Endothelial cell (in vitro differentiated cells): ENCODE measurements around the gene OXGR1. TPM values are rescaled to one million over a fixed set of nuclear protein-coding genes. Genes with fewer than 3 reads are reported as not detected.
A peak's percentile ranks its signal among the peaks of the same experiment; 100 is the strongest.

ENCODE experiments used
- DNase-seq: peaks from one replicate; pipeline ENCODE4 v3.0.0; 2021; ENCODE audit warnings: low spot score
- H3K27ac Mint-ChIP-seq: one replicate; pipeline ENCODE4 v1.8.0; 2021; ENCODE audit warnings: mixed read lengths, inconsistent platforms; ENCODE audit not compliant: unreplicated experiment
- H3K27me3 Mint-ChIP-seq: one replicate; pipeline ENCODE4 v1.8.0; 2021; ENCODE audit warnings: mild to moderate bottlenecking, moderate library complexity, mixed read lengths, inconsistent platforms; ENCODE audit not compliant: unreplicated experiment
- H3K36me3 Mint-ChIP-seq: one replicate; pipeline ENCODE4 v1.8.0; 2021; ENCODE audit warnings: mild to moderate bottlenecking, low read depth, mixed read lengths, inconsistent platforms; ENCODE audit not compliant: unreplicated experiment
- H3K4me1 Mint-ChIP-seq: one replicate; pipeline ENCODE4 v1.8.0; 2021; ENCODE audit warnings: mild to moderate bottlenecking, mixed read lengths, inconsistent platforms; ENCODE audit not compliant: unreplicated experiment
- H3K4me3 Mint-ChIP-seq: one replicate; pipeline ENCODE4 v1.8.0; 2021; ENCODE audit warnings: mild to moderate bottlenecking, mixed read lengths, inconsistent platforms; ENCODE audit not compliant: unreplicated experiment
- H3K9me3 Mint-ChIP-seq: one replicate; pipeline ENCODE4 v1.8.0; 2021; ENCODE audit warnings: mixed read lengths, inconsistent platforms; ENCODE audit not compliant: unreplicated experiment
- CTCF ChIP-seq: fragments of 200-600 bp; sonication (generic); IDR thresholded peaks from one replicate; pipeline ENCODE4 v1.5.0; 2021; ENCODE audit warnings: antibody characterized with exemption; ENCODE audit not compliant: unreplicated experiment
- total RNA-seq: library from RNA; stranded (reverse); fragmentation: NEBNext Ultra II Directional; extraction: Animal tissue kit (Norgen Biotek cat#: 25700); gene quantifications from one replicate; pipeline ENCODE4 v1.2.1, GENCODE V29; 2021; ENCODE audit not compliant: unreplicated experiment

OXGR1 gene
- total RNA-seq, 1 donor from 2014 or later: 0.15 TPM

GRCh38 chr13:96958286-96958891 lies 35.9 kb downstream of the OXGR1 start:
- Mint-ChIP-seq H3K9me3 (no peaks in the 10 kb centered on the region), H3K4me3 (no peak overlapping the region), H3K4me1 (peaks cover 8% of the 10 kb centered on the region), H3K27ac (no peak overlapping the region), H3K27me3 (no peaks in the 10 kb centered on the region), H3K36me3 (no peaks in the 10 kb centered on the region)
- TF ChIP-seq CTCF: peak; percentile 79
- peak; percentile 18 for DNase-seq

GRCh38 chr13:96952595-96952994 lies 41.7 kb downstream of the OXGR1 start:
- H3K27me3 Mint-ChIP-seq: no peaks in the 10 kb centered on the region
- H3K27ac Mint-ChIP-seq: no peak overlapping the region
- TF ChIP-seq CTCF: no peak
- no peaks in the 10 kb centered on the region for H3K9me3 Mint-ChIP-seq
- H3K36me3 Mint-ChIP-seq: no peaks in the 10 kb centered on the region
- DNase-seq: no peak
- no peaks in the 10 kb centered on the region for H3K4me1 Mint-ChIP-seq
- no peak overlapping the region for H3K4me3 Mint-ChIP-seq

GRCh38 chr13:96948127-96948526 lies 46.1 kb downstream of the OXGR1 start:
- no peaks in the 10 kb centered on the region for H3K9me3 Mint-ChIP-seq
- no peak for TF ChIP-seq CTCF
- H3K27ac Mint-ChIP-seq: no peak overlapping the region
- no peaks in the 10 kb centered on the region for H3K36me3 Mint-ChIP-seq
- H3K27me3 Mint-ChIP-seq: no peaks in the 10 kb centered on the region
- H3K4me3 Mint-ChIP-seq: no peak overlapping the region
- no peak for DNase-seq
- H3K4me1 Mint-ChIP-seq: no peaks in the 10 kb centered on the region

GRCh38 chr13:96947343-96947910 lies 46.8 kb downstream of the OXGR1 start:
- DNase-seq: no peak
- no peak overlapping the region for H3K4me3 Mint-ChIP-seq
- H3K4me1 Mint-ChIP-seq: peaks cover 5% of the 10 kb centered on the region
- H3K27me3 Mint-ChIP-seq: no peaks in the 10 kb centered on the region
- H3K9me3 Mint-ChIP-seq: no peaks in the 10 kb centered on the region
- H3K27ac Mint-ChIP-seq: no peak overlapping the region
- no peak for TF ChIP-seq CTCF
- no peaks in the 10 kb centered on the region for H3K36me3 Mint-ChIP-seq

- no peaks in the 10 kb centered on the region for H3K27me3 Mint-ChIP-seq
- no peak for TF ChIP-seq CTCF
These were observed 47.5 kb downstream of the OXGR1 start for GRCh38 chr13:96946709-96947311.

More at GRCh38 chr13:96946709-96947311, 47.5 kb downstream of the OXGR1 start:
- Mint-ChIP-seq H3K4me3 (no peak overlapping the region), H3K9me3 (no peaks in the 10 kb centered on the region), H3K27ac (no peak overlapping the region), H3K36me3 (no peaks in the 10 kb centered on the region), H3K4me1 (peaks cover 7% of the 10 kb centered on the region)
- no peak for DNase-seq
